HG02970 (cell line): ENCODE data around the gene NT5C3B.
"Not testable (repeated sequence)": the region's sequence is repeated elsewhere in the genome, so short reads cannot be mapped to it uniquely, and the experiment has no call there.

ENCODE experiments used
- ATAC-seq: cut with Tn5 transposase; IDR thresholded peaks from one replicate; pipeline ENCODE4 v1.9.1; 2021; ENCODE audit warnings: mild to moderate bottlenecking, moderate library complexity, moderate number of reproducible peaks; ENCODE audit not compliant: unreplicated experiment, low FRiP score

Gene NT5C3B

GRCh38 chr17:41835800-41836549 is at the start of gene NT5C3B:
Gene NT5C3B (minus strand): TSS chr17:41836232. CDS start chr17:41836193, 39 bp downstream.
- ATAC-seq: no peak

DNA sequence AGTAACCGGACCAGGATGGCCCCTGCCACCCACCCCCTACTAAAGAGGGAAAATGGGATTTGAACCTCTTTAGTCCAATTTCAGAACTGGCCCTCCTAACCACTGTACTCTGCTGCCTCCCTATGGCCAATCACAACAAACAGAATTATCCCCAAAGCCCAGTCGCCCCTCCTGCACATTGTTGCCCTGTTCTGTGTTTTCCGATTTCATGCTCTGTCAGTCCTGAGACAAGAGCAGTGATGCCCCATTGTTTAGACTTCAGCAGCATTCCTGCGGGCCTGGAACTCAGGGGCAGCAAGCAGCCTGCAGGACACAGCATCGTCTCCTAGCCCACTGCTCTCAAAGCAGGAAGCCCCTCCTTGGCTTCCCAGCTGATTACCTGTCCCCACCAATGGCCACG is 49.7 kb upstream of the NT5C3B start:
- ATAC-seq: no peak

GRCh38 chr17:41882756-41883155 is 46.7 kb upstream of the NT5C3B start:
- ATAC-seq: no peak

GRCh38 chr17:41880130-41880529 is 44.1 kb upstream of the NT5C3B start:
- no peak for ATAC-seq

- not testable (repeated sequence) for ATAC-seq
Measured at GRCh38 chr17:41874293-41874670, 38.2 kb upstream of the NT5C3B start.

- no peak for ATAC-seq
Measured at GRCh38 chr17:41873559-41874292, 37.7 kb upstream of the NT5C3B start.

- no peak for ATAC-seq
Measured at GRCh38 chr17:41871789-41872188, 35.8 kb upstream of the NT5C3B start.

DNA sequence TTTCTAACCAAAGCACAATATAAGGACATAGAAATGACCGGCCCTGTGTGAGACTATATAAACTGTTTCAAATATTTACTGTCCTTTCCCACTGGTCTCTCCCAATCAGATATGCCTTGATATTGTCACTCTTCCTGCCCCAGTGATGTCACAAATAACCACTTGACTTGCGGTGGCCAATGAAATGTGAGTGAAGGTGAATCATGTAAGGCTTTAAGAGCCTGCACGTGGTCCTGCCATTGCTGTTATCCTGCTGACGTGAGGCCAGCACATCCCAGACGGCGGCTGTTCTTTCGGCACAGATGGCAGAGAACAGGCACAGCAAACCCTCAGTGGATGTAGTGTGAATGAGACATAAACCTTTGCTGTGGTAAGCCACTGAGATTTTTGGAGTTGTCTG is 34.6 kb upstream of the NT5C3B start:
- ATAC-seq: no peak

GRCh38 chr17:41870097-41870496 is 34.1 kb upstream of the NT5C3B start:
- no peak for ATAC-seq

- ATAC-seq: no peak
Measured at GRCh38 chr17:41869426-41869825, 33.4 kb upstream of the NT5C3B start.

GRCh38 chr17:41868568-41868967 is 32.5 kb upstream of the NT5C3B start:
- no peak for ATAC-seq

DNA sequence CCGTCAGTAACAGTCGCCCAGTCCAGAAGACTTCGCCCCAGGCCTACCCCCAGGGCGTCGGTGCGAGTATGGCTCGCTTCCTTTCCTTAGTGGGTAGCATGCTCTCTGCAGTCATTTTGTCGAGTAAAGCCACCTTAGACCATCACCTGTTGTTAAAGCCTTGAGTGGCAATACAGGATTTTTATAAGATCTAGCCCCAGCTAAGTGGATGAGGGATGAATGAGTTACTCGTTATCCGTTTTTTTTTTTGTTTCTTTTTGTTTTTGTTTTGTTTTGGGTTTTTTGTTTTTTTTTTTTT is 29.5 kb upstream of the NT5C3B start:
- ATAC-seq: no peak

GRCh38 chr17:41864836-41865595 is 29.0 kb upstream of the NT5C3B start, which contains the start of gene KLHL11:
Gene KLHL11 (minus strand): TSS chr17:41865423. CDS start chr17:41865370, 53 bp downstream.
- peak; percentile 86 for ATAC-seq

- peak; percentile 27 for ATAC-seq
Measured at GRCh38 chr17:41864498-41864835, 28.4 kb upstream of the NT5C3B start.

- ATAC-seq: no peak
Measured at GRCh38 chr17:41863074-41863848, 27.2 kb upstream of the NT5C3B start.

GRCh38 chr17:41860254-41860931 is 24.4 kb upstream of the NT5C3B start:
- no peak for ATAC-seq

GRCh38 chr17:41851382-41851781 is 15.3 kb upstream of the NT5C3B start:
- ATAC-seq: not testable (repeated sequence)

- ATAC-seq: no peak
Measured at GRCh38 chr17:41849251-41849990, 13.4 kb upstream of the NT5C3B start.

- no peak for ATAC-seq
Measured at GRCh38 chr17:41848788-41849187, 12.8 kb upstream of the NT5C3B start.
